IMR-90 (cell line): ENCODE data around the gene PTPRCAP. TPM values are rescaled to one million over a fixed set of nuclear protein-coding genes. Genes with fewer than 3 reads are reported as not detected.

Source experiments
- ATAC-seq: fragments of 200-7000 bp; cut with Tn5 transposase; 2 replicates; pipeline ENCODE4 v1.9.1; 2020; ENCODE audit warnings: low read depth, mild to moderate bottlenecking, moderate library complexity
- BruUV-seq: library from RNA; stranded (reverse); fragments of 400-500 nt; replicated peaks from 2 replicates; lab custom pipeline; 2021; lab: Mats Ljungman, UMichigan
- CTCF ChIA-PET: fragments of 300-600 bp; formaldehyde crosslinking; extraction: SDS; loops from one replicate; lab custom pipeline; 2021; ENCODE audit warnings: antibody characterized with exemption; lab: Yijun Ruan, JAX
- POLR2A ChIA-PET: fragments of 300-600 bp; sonication (Branson Sonifier 250); formaldehyde crosslinking; loops from one replicate; lab custom pipeline; 2022; ENCODE audit warnings: antibody characterized with exemption; ENCODE audit not compliant: unreplicated experiment; lab: Charles Lee
- DNase-seq: peaks from one replicate; pipeline ENCODE4 v3.0.0; 2013
- H2AFZ ChIP-seq: replicated peaks from 2 replicates; pipeline ENCODE3; 2013; ENCODE audit warnings: low read length, mild to moderate bottlenecking; ENCODE audit not compliant: poor library complexity
- H2AK5ac ChIP-seq: 2 replicates; pipeline ENCODE4 v1.6.1; 2013; ENCODE audit warnings: low read depth, low read length, inconsistent platforms
- H2AK9ac ChIP-seq: replicated peaks from 2 replicates; pipeline ENCODE3; 2013; ENCODE audit warnings: mild to moderate bottlenecking, low read depth, low read length, moderate library complexity; ENCODE audit not compliant: poor library complexity
- H2BK120ac ChIP-seq: 2 replicates; pipeline ENCODE4 v1.6.1; 2013; ENCODE audit warnings: low read depth, low read length, inconsistent platforms
- H2BK15ac ChIP-seq: 3 replicates; pipeline ENCODE4 v1.6.1; 2013; ENCODE audit warnings: low read depth, low read length, inconsistent platforms
- H2BK20ac ChIP-seq: 2 replicates; pipeline ENCODE4 v1.6.1; 2013; ENCODE audit warnings: low read depth, mild to moderate bottlenecking, inconsistent platforms, low read length, moderate library complexity
- H2BK5ac ChIP-seq: 2 replicates; pipeline ENCODE4 v1.6.1; 2013; ENCODE audit warnings: mild to moderate bottlenecking, low read depth, low read length, inconsistent platforms; ENCODE audit not compliant: poor library complexity, severe bottlenecking
- H3K14ac ChIP-seq: replicated peaks from 2 replicates; pipeline ENCODE4 v1.6.1; 2013; ENCODE audit warnings: low read depth, low read length, inconsistent platforms
- H3K18ac ChIP-seq: 2 replicates; pipeline ENCODE4 v1.6.1; 2013; ENCODE audit warnings: low read depth, low read length, control low read depth
- H3K23ac ChIP-seq: 2 replicates; pipeline ENCODE4 v1.6.1; 2013; ENCODE audit warnings: low read depth, low read length, inconsistent platforms
- H3K27ac ChIP-seq: 2 replicates; pipeline ENCODE4 v1.5.1; 2013; ENCODE audit warnings: mild to moderate bottlenecking, control low read depth, low read length; ENCODE audit not compliant: insufficient read depth
- H3K27me3 ChIP-seq: 2 replicates; pipeline ENCODE4 v1.6.1; 2013; ENCODE audit warnings: low read length; ENCODE audit not compliant: control insufficient read depth, insufficient read depth
- H3K36me3 ChIP-seq: 2 replicates; pipeline ENCODE4 v1.6.1; 2013; ENCODE audit warnings: low read length, mixed read lengths; ENCODE audit not compliant: control insufficient read depth, insufficient read depth
- H3K4ac ChIP-seq: 2 replicates; pipeline ENCODE4 v1.6.1; 2013; ENCODE audit warnings: low read depth, low read length, inconsistent platforms
- H3K4me1 ChIP-seq: 2 replicates; pipeline ENCODE4 v1.6.1; 2013; ENCODE audit warnings: low read length, mixed read lengths; ENCODE audit not compliant: control insufficient read depth, insufficient read depth
- H3K4me2 ChIP-seq: 2 replicates; pipeline ENCODE4 v1.6.1; 2013; ENCODE audit warnings: low read depth, mild to moderate bottlenecking, control low read depth, low read length, moderate library complexity
- H3K4me3 ChIP-seq: 2 replicates; pipeline ENCODE4 v1.5.1; 2013; ENCODE audit warnings: low read depth, mild to moderate bottlenecking, control low read depth, low read length, moderate library complexity; ENCODE audit not compliant: insufficient read depth
- H3K56ac ChIP-seq: 2 replicates; pipeline ENCODE4 v1.6.1; 2013; ENCODE audit warnings: low read length, inconsistent platforms; ENCODE audit not compliant: insufficient read depth; ENCODE audit errors: extremely low read depth
- H3K79me1 ChIP-seq, 2 experiments: 2 replicates each; pipeline ENCODE4 v1.6.1; 2013; ENCODE audit warnings: low read length in 2 of 2, inconsistent platforms in 1 of 2, low read depth in 1 of 2
- H3K9ac ChIP-seq: 2 replicates; pipeline ENCODE4 v1.6.1; 2013; ENCODE audit warnings: low read depth, low read length, control low read depth
- H3K9me1 ChIP-seq: 2 replicates; pipeline ENCODE4 v1.6.1; 2013; ENCODE audit warnings: low read length, inconsistent platforms; ENCODE audit not compliant: insufficient read depth
- H3K9me3 ChIP-seq: 2 replicates; pipeline ENCODE4 v1.6.1; 2013; ENCODE audit warnings: low read length; ENCODE audit not compliant: control insufficient read depth, insufficient read depth
- H4K20me1 ChIP-seq: 2 replicates; pipeline ENCODE4 v1.6.1; 2013; ENCODE audit warnings: low read length, inconsistent platforms; ENCODE audit not compliant: insufficient read depth
- H4K5ac ChIP-seq: 2 replicates; pipeline ENCODE4 v1.6.1; 2013; ENCODE audit warnings: mild to moderate bottlenecking, low read depth, low read length, control low read depth
- H4K8ac ChIP-seq, 2 experiments: 2 replicates each; pipeline ENCODE4 v1.6.1; 2013; ENCODE audit warnings: low read depth in 2 of 2, low read length in 2 of 2, control low read depth in 1 of 2, inconsistent platforms in 1 of 2
- H4K91ac ChIP-seq: 2 replicates; pipeline ENCODE4 v1.6.1; 2013; ENCODE audit warnings: low read depth, low read length, inconsistent platforms; ENCODE audit not compliant: insufficient read depth
- BHLHE40 ChIP-seq: fragments of 150-350 bp; IDR thresholded peaks from 2 replicates; pipeline ENCODE4 v1.6.1; 2016; ENCODE audit warnings: mild to moderate bottlenecking, low read depth, low read length
- CEBPB ChIP-seq: IDR thresholded peaks from 2 replicates; pipeline ENCODE4 v1.6.1; 2012; ENCODE audit warnings: low read depth, low read length, improper control_type of control experiment
- CHD1 ChIP-seq: IDR thresholded peaks from 2 replicates; pipeline ENCODE4 v1.6.1; 2012; ENCODE audit warnings: low read depth, low read length, improper control_type of control experiment
- MAFK ChIP-seq: IDR thresholded peaks from 2 replicates; pipeline ENCODE4 v1.6.1; 2012; ENCODE audit warnings: low read depth, low read length, improper control_type of control experiment
- MAZ ChIP-seq: IDR thresholded peaks from 2 replicates; pipeline ENCODE4 v1.6.1; 2012; ENCODE audit warnings: low read depth, mild to moderate bottlenecking, low read length, improper control_type of control experiment, moderate library complexity, borderline replicate concordance
- MXI1 ChIP-seq: IDR thresholded peaks from 2 replicates; pipeline ENCODE4 v1.6.1; 2012; ENCODE audit warnings: low read depth, mild to moderate bottlenecking, low read length, moderate library complexity, borderline replicate concordance
- POLR2A ChIP-seq: IDR thresholded peaks from 2 replicates; pipeline ENCODE4 v1.6.1; 2012; ENCODE audit warnings: mild to moderate bottlenecking, low read depth, low read length
- RFX5 ChIP-seq: IDR thresholded peaks from 2 replicates; pipeline ENCODE4 v1.8.0; 2012; ENCODE audit warnings: low read depth, mild to moderate bottlenecking, low read length, moderate library complexity
- WGBS, 2 experiments: methylation state at CpG; one replicate each; pipeline versions ENCODE4 v1.1.5 to v1.1.7; 2013; ENCODE audit warnings: missing lambda C conversion rate in 2 of 2; ENCODE audit not compliant: insufficient read length in 1 of 2; ENCODE audit errors: extremely low coverage in 2 of 2; 5-methylcytosine and 5-hydroxymethylcytosine counted together
- dilution Hi-C: fragments of 300-500 bp; cut with HindIII; formaldehyde crosslinking; loops from one replicate; pipeline ENCODE4 v1.14.3; 2018; ENCODE audit warnings: low sequenced_read_pairs; ENCODE audit not compliant: unreplicated experiment
- in situ Hi-C: fragments of 300-500 bp; cut with MboI; formaldehyde crosslinking; loops from 3 replicates; pipeline ENCODE4 v1.14.3; 2019; ENCODE audit warnings: low sequenced_read_pairs, inconsistent platforms, mixed read lengths
- intact Hi-C: fragments of 100-400 bp; cut with micrococcal nuclease; formaldehyde crosslinking; loops from 2 replicates; pipeline ENCODE4 v1.10.0; 2022
- polyA plus RNA-seq, 3 experiments: library from polyadenylated mRNA; depleted of rRNA; stranded (reverse); fragments of >200 nt; gene quantifications; 2 replicates each; pipeline ENCODE4 v1.2.3, GENCODE V29; 2012; ENCODE audit warnings: low replicate concordance in 1 of 3
- total RNA-seq: library from RNA; depleted of rRNA; stranded (reverse); fragments of >200 nt; gene quantifications from 2 replicates; pipeline ENCODE4 v1.2.3, GENCODE V29; 2012

PTPRCAP gene
- total and polyA plus RNA-seq, 2 of the 4 experiments (the other 2 are of a cell fraction) = 0.24 TPM; not detected in 1

- Histone ChIP-seq H4K20me1 (peaks cover 8% of the 10 kb centered on the region), H3K56ac (no peak overlapping the region), H3K4me2 (no peak overlapping the region), H2AK5ac (no peak overlapping the region), H3K18ac (no peak overlapping the region), H2BK20ac (no peak overlapping the region), H3K9me1 (peaks cover 8% of the 10 kb centered on the region; the same call in 1 of the 2 replicates), H3K9ac (no peak overlapping the region), H3K9me3 (no peaks in the 10 kb centered on the region), H3K23ac (no peak overlapping the region), H2BK15ac (no peak overlapping the region), H2BK5ac (no peak overlapping the region), H3K4me1 (peaks cover 2% of the 10 kb centered on the region; the same call in 1 of the 2 replicates), H2AK9ac (no peak overlapping the region), H3K4me3 (no peak overlapping the region), H3K36me3 (peaks cover 60% of the 10 kb centered on the region), H3K14ac (no peak overlapping the region), H3K27ac (no peak overlapping the region), H4K91ac (no peak overlapping the region), H3K79me1 (peaks cover 8 to 22% of the 10 kb centered on the region in 2 experiments), H3K4ac (no peak overlapping the region), H2AFZ (no peak overlapping the region), H3K27me3 (no peaks in the 10 kb centered on the region), H4K8ac (no peak overlapping the region), H4K5ac (no peak overlapping the region), H2BK120ac (no peak overlapping the region)
- intact Hi-C loops = no loop called here
- WGBS, 2 experiments = 80% methylated on average over 2 of the region's 3 CpGs; no CpG with 5 or more reads in 1 of the 2 experiments
- in situ Hi-C loops = no loop called here
- DNase-seq (no peak), ATAC-seq (no peak)
- BruUV-seq = no TSS peak
- POLR2A ChIA-PET = interaction anchor here (0.5 kb wide), 1 partner anchor 31 kb away, joined by 12 read pairs; no protein-coding TSS in a partner anchor
- CTCF ChIA-PET = no interaction called here
- dilution Hi-C loops = no loop called here
- TF ChIP-seq BHLHE40 (no peak), RFX5 (no peak), MXI1 (no peak), MAZ (no peak), CEBPB (no peak), MAFK (no peak), POLR2A (no peak), CHD1 (no peak)
Observed at GRCh38 chr11:67437809-67438157, 301 bp upstream of the PTPRCAP start.
